SJCRH30 (cell line): Measurements from ENCODE around the gene ERG28. TPM values are rescaled to one million over a fixed set of nuclear protein-coding genes. Genes with fewer than 3 reads are reported as not detected.
"Not testable (repeated sequence)": the region's sequence is repeated elsewhere in the genome, so short reads cannot be mapped to it uniquely, and the experiment has no call there.

Experiments used
- DNase-seq, 2 experiments: peaks; one replicate each; pipeline ENCODE4 v3.0.0-alpha.2; 2015 to 2020
- H3K27ac ChIP-seq: fragments of 250-450 bp; sonication (Bioruptor Pico); 2 replicates; pipeline ENCODE4 v1.5.1; 2020; ENCODE audit warnings: mild to moderate bottlenecking, moderate library complexity
- H3K27me3 ChIP-seq: fragments of 250-450 bp; sonication (Bioruptor Pico); 2 replicates; pipeline ENCODE4 v1.5.1; 2020; ENCODE audit warnings: mild to moderate bottlenecking, moderate library complexity
- H3K36me3 ChIP-seq: fragments of 250-450 bp; sonication (Bioruptor Pico); 2 replicates; pipeline ENCODE4 v1.5.1; 2020; ENCODE audit warnings: mild to moderate bottlenecking, moderate library complexity
- H3K4me1 ChIP-seq: fragments of 250-450 bp; sonication (Bioruptor Pico); 2 replicates; pipeline ENCODE4 v1.5.1; 2020; ENCODE audit warnings: mild to moderate bottlenecking, moderate library complexity
- H3K4me3 ChIP-seq: fragments of 250-450 bp; sonication (Bioruptor Pico); 2 replicates; pipeline ENCODE4 v1.5.1; 2020; ENCODE audit warnings: mild to moderate bottlenecking, moderate library complexity
- H3K9me3 ChIP-seq: fragments of 250-450 bp; sonication (Bioruptor Pico); replicated peaks from 2 replicates; pipeline ENCODE4 v1.5.1; 2020; ENCODE audit warnings: mild to moderate bottlenecking, moderate library complexity
- total RNA-seq: library from RNA; depleted of rRNA; stranded (reverse); fragments of >200 nt; shearing (Covaris generic); gene quantifications from 2 replicates; pipeline ENCODE4 v1.2.3, GENCODE V29; 2014; rRNA removed

Gene ERG28
- total RNA-seq, 1 experiment from 2014 or later, result 14.1 TPM

GRCh38 chr14:75600100-75600499 lies 60.6 kb downstream of the ERG28 start:
- not testable (repeated sequence) for H3K4me1 ChIP-seq, H3K36me3 ChIP-seq, H3K27me3 ChIP-seq, H3K9me3 ChIP-seq, H3K4me3 ChIP-seq, H3K27ac ChIP-seq, DNase-seq

Other genes starting within 250 kb of the ERG28 start
- 2.6 and 2.9 TPM in 2 replicates for gene JDP2, start 232.9 kb downstream of the ERG28 start, total RNA-seq
- not detected in 2 replicates for gene BATF, start 138.4 kb downstream of the ERG28 start, total RNA-seq
- 2.8 and 3.4 TPM in 2 replicates for gene FLVCR2, start 82.3 kb downstream of the ERG28 start, total RNA-seq
- gene TTLL5, start 370 bp upstream of the ERG28 start, total RNA-seq, result 28.2 and 28.8 TPM in 2 replicates